ENCODE results near the gene ALOX12.

The ALOX12 gene

GRCh38 chr17:7018331-7018964, 22.6 kb downstream of the ALOX12 start:
- no peak for TF ChIP-seq ZFX (IDR thresholded peaks at IDR 0.05; ENCODE audit: borderline replicate concordance)
- TF ChIP-seq, protein P1, sequence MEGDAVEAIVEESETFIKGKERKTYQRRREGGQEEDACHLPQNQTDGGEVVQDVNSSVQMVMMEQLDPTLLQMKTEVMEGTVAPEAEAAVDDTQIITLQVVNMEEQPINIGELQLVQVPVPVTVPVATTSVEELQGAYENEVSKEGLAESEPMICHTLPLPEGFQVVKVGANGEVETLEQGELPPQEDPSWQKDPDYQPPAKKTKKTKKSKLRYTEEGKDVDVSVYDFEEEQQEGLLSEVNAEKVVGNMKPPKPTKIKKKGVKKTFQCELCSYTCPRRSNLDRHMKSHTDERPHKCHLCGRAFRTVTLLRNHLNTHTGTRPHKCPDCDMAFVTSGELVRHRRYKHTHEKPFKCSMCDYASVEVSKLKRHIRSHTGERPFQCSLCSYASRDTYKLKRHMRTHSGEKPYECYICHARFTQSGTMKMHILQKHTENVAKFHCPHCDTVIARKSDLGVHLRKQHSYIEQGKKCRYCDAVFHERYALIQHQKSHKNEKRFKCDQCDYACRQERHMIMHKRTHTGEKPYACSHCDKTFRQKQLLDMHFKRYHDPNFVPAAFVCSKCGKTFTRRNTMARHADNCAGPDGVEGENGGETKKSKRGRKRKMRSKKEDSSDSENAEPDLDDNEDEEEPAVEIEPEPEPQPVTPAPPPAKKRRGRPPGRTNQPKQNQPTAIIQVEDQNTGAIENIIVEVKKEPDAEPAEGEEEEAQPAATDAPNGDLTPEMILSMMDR (IDR thresholded peaks at IDR 0.05), result no peak
- H3K27ac ChIP-seq, result peak overlapping the region; percentile 93

DNA sequence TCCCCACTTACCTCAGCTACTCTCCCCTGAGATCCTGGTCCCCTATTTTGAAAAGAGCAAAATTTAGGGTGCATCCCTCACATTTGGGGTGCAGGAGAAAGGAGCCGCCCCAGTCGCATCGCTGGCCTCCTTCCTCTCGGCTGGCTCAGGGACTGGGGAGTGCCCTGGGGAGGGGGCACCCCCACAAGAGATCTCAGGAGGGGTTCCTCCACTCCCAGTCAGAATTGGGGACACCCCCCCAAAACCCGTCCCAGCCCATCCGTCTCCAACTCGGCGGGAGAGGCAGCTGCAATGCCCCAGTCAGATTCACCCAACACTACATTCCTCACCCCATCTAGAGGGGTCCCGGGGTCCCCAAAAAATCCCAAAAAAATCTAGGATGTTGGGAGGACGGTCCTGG, 23.5 kb downstream of the ALOX12 start:
- H3K27ac ChIP-seq, result peak overlapping the region; percentile 93
- TF ChIP-seq, protein P1 (IDR thresholded peaks at IDR 0.05), result no peak
- no peak for TF ChIP-seq ZFX (IDR thresholded peaks at IDR 0.05; ENCODE audit: borderline replicate concordance)

GRCh38 chr17:7019839-7020519, 24.1 kb downstream of the ALOX12 start:
- TF ChIP-seq, protein P1 (IDR thresholded peaks at IDR 0.05), result no peak
- no peak for TF ChIP-seq ZFX (IDR thresholded peaks at IDR 0.05; ENCODE audit: borderline replicate concordance)

DNA sequence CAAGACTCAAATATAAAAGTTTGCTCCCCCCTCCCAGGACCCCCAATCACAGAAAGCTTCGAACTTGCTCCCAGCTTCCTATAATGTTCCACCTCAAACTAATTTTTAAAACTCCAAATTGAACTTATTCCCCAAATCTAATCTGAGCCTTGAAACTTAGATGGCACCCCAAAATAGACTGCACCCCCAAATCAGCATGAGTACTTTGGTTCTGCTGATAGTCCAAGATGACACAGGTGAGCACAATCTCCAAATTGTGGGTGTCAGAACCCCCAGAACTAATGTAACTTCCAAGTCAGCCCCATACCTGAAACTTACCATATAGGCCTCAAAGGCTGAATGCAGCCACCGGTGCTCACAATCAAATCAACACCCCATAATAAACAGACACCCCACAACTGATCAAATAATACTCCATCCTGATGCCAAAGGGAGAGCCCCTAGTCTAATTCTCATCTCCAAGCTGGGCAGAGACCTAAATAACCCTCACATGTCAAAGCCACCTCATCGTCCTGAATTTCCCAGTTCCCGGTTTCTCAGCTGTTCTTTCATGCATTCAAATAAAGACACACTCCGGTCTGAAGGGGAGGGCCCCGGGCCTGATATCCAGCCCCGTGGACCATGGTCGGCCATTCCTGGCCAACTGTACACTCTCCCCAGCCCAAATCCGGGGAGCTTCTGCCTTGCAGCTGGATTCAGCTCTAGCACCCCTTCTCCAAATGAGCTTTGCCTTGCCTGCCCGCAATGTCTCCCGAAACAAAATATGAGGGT, 25.2 kb downstream of the ALOX12 start:
- TF ChIP-seq ZFX (IDR thresholded peaks at IDR 0.05; ENCODE audit: borderline replicate concordance), result no peak
- TF ChIP-seq, protein P1 (IDR thresholded peaks at IDR 0.05), result no peak
- peak overlapping the region; percentile 93 for H3K27ac ChIP-seq

More at GRCh38 chr17:7019839-7020519, 24.1 kb downstream of the ALOX12 start:
- peak overlapping the region; percentile 93 for H3K27ac ChIP-seq

DNA sequence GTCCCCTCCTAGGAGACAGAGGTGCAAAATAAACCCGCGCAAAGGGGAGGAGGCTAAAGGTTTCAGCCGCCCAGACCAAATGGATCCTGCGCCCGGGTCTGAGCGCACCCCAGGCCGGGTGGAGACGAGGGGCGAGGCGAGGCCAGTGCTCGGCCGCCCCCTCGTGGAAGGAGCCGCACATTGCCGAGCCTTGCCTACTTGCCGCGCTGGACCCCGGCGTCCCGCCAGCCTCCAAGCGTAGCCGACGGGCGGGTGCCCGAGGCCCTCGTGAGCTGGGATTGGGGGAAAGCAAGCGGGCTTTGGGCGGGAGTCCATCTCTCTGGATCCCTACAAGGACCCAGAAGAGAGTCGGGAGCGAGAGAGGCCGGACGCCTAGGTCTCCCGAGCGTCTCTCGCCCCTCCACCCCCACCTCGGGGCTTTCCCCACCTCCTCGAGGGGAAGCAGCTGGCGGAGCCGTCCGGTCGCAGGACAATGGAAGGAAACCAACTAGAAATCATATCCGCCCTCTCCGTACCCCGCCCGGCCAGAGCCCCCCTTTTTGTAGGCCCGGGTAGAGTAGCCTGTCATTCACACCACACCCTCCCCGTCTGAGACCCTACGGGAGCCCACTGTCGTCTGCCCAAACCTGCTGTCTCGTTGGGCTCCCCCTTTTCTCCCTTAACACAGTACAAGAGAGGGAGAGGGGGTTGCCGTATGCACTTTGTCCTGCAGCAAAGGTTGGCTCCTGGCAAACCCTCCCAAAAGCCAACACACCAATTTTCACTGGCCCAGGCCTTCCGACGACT, 26.3 kb downstream of the ALOX12 start:
- TF ChIP-seq, protein P1 (IDR thresholded peaks at IDR 0.05), result peak; percentile 98
- TF ChIP-seq ZFX (IDR thresholded peaks at IDR 0.05; ENCODE audit: borderline replicate concordance), result no peak
- H3K27ac ChIP-seq, result peak overlapping the region; percentile 93

GRCh38 chr17:7022781-7023571, 27.1 kb downstream of the ALOX12 start, which contains the start of gene BCL6B:
Gene BCL6B, plus strand, starts transcription at chr17:7023050. Its CDS starts 622 bp downstream, at chr17:7023672.
- peak within 1 kb of the TSS; percentile 93 for H3K27ac ChIP-seq
- no peak for TF ChIP-seq ZFX (IDR thresholded peaks at IDR 0.05; ENCODE audit: borderline replicate concordance)
- TF ChIP-seq, protein P1 (IDR thresholded peaks at IDR 0.05), result no peak
